Measurements from ENCODE around the gene SMAD7. TPM values are rescaled to one million over a fixed set of nuclear protein-coding genes. Genes with fewer than 3 reads are reported as not detected.

The SMAD7 gene
- total RNA-seq, 1 experiment from 2014 or later, result 12.0 TPM

DNA sequence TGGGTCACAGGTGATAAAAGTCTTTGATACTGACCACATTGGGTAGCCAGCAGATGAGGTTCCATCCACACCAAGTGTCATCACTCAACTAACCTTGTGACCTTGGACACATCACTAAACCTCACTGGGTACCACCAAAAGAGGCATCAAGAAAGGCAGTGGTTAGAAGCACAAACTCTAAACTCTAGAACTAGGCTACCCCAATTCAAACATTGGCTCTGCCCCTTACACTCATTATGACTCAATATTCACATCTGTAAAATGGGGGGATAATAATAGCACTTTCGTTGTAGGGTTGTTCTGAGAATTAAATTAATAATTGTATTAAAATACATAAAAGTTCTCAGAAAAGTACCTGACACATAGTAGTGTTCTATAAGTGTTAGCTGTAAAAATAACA, 15.8 kb upstream of the SMAD7 start:
- ChIA-PET CTCF (no interaction called here), POLR2A (ENCODE audit: low non-redundant PET) (no interaction called here)
- Histone ChIP-seq H3K27me3 (replicated peaks; ENCODE audit: insufficient read depth, low read depth, low read length, poor library complexity) (no peaks in the 10 kb centered on the region), H3K9me3 (ENCODE audit: low read depth, low read length, poor library complexity, severe bottlenecking) (no peaks in the 10 kb centered on the region), H3K4me1 (ENCODE audit: insufficient read depth, low read length, poor library complexity, severe bottlenecking) (peaks cover 10% of the 10 kb centered on the region), H3K27ac (ENCODE audit: low read depth, low read length, poor library complexity, severe bottlenecking) (no peak overlapping the region), H3K4me3 (ENCODE audit: low read depth, low read length, poor library complexity, severe bottlenecking) (no peak overlapping the region), H3K36me3 (ENCODE audit: insufficient read depth, low read length, poor library complexity, severe bottlenecking) (no peaks in the 10 kb centered on the region)
- no TSS peak for BruUV-seq (replicated peaks)
- intact Hi-C loops (cut with micrococcal nuclease; ENCODE audit: unreplicated experiment), result no loop called here
- TF ChIP-seq, protein P1, sequence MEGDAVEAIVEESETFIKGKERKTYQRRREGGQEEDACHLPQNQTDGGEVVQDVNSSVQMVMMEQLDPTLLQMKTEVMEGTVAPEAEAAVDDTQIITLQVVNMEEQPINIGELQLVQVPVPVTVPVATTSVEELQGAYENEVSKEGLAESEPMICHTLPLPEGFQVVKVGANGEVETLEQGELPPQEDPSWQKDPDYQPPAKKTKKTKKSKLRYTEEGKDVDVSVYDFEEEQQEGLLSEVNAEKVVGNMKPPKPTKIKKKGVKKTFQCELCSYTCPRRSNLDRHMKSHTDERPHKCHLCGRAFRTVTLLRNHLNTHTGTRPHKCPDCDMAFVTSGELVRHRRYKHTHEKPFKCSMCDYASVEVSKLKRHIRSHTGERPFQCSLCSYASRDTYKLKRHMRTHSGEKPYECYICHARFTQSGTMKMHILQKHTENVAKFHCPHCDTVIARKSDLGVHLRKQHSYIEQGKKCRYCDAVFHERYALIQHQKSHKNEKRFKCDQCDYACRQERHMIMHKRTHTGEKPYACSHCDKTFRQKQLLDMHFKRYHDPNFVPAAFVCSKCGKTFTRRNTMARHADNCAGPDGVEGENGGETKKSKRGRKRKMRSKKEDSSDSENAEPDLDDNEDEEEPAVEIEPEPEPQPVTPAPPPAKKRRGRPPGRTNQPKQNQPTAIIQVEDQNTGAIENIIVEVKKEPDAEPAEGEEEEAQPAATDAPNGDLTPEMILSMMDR (conservative IDR thresholded peaks at IDR 0.05; ENCODE audit: low read depth, low read length), result no peak
- TF ChIP-seq EZH2 (IDR thresholded peaks at IDR 0.05; ENCODE audit: borderline replicate concordance, low read depth, low read length, poor library complexity, severe bottlenecking), result no peak
- DNase-seq (ENCODE audit: low spot score), result no peak

DNA sequence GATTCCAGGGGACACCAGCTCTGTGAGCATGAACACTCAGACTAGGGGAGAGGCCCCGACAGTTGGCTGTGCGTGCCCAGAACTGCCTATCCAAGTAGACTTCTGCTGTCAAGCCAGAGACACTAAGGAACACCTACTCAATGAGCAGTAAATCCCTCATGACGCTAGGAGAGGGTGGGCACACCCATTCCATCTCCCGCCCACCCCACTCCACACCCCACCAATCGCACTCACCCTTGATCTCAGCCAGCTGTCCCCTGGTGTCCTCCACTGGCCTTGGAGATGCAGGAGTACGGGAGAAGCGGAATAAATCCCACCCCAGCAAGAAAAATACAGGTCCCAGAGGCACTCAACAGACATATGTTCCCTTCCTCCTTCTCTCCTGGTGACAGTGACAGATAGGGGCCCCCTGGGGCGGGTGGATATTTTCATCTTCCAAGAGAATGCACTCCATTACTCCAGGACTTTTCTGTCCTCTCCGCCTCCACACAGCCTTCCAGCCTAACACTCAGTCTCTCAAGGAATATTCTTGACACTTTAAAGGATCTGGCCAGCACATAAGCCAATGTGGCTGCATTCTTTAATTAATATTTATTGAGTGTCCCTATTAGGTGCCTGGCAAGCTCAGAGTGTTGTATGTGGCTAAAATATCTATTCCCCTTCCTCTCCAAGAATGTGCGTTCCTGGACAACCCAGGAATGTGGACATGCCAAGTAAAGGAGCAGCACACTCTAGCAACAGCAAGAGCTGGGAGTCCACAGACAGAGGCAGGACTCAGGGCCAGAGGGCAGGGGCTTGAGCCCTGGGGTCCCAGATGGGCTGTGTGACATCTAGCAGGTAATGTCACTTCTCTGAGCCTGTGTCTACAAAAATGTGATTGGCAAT, 13.1 kb upstream of the SMAD7 start:
- ChIA-PET CTCF (no interaction called here), POLR2A (ENCODE audit: low non-redundant PET) (no interaction called here)
- Histone ChIP-seq H3K4me3 (ENCODE audit: low read depth, low read length, poor library complexity, severe bottlenecking) (no peak overlapping the region), H3K9me3 (ENCODE audit: low read depth, low read length, poor library complexity, severe bottlenecking) (no peaks in the 10 kb centered on the region), H3K4me1 (ENCODE audit: insufficient read depth, low read length, poor library complexity, severe bottlenecking) (peaks cover 22% of the 10 kb centered on the region), H3K36me3 (ENCODE audit: insufficient read depth, low read length, poor library complexity, severe bottlenecking) (no peaks in the 10 kb centered on the region), H3K27me3 (replicated peaks; ENCODE audit: insufficient read depth, low read depth, low read length, poor library complexity) (no peaks in the 10 kb centered on the region), H3K27ac (ENCODE audit: low read depth, low read length, poor library complexity, severe bottlenecking) (no peak overlapping the region)
- TF ChIP-seq EZH2 (IDR thresholded peaks at IDR 0.05; ENCODE audit: borderline replicate concordance, low read depth, low read length, poor library complexity, severe bottlenecking), result no peak
- TF ChIP-seq, protein P1 (conservative IDR thresholded peaks at IDR 0.05; ENCODE audit: low read depth, low read length), result no peak
- BruUV-seq (replicated peaks), result no TSS peak
- no peak for DNase-seq (ENCODE audit: low spot score)
- intact Hi-C loops (cut with micrococcal nuclease; ENCODE audit: unreplicated experiment), result no loop called here

DNA sequence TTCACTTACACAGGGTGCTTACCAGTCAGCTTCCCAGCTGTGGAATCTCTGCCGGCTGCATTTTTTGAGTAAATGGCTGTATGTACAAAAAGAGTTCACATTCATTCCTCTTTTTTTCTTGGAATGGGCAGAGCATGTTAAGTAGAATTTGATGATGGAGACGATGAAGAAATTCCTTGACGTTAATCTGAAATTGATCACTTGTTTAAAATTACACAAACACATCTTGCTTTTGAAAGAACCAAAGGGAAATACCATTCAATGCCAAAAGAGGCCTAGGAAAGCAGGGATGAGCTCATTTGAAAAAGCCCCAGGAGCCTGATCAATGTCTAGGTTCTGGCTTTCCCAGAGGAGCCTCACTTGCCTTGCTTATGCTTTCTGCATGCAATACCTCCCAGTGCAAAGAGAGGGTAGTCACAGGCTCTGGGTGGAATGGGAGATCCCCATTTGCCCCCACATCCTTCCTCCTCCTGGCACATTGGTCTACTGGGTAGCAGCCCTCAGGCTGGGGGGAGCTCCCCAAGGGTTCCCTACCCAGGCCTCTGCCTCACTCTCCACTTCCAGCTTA, 12.3 kb upstream of the SMAD7 start:
- no peak overlapping the region for H3K27ac ChIP-seq (ENCODE audit: low read depth, low read length, poor library complexity, severe bottlenecking)
- intact Hi-C loops (cut with micrococcal nuclease; ENCODE audit: unreplicated experiment), result no loop called here
- TF ChIP-seq, protein P1 (conservative IDR thresholded peaks at IDR 0.05; ENCODE audit: low read depth, low read length), result no peak
- no peak for TF ChIP-seq EZH2 (IDR thresholded peaks at IDR 0.05; ENCODE audit: borderline replicate concordance, low read depth, low read length, poor library complexity, severe bottlenecking)
- H3K27me3 ChIP-seq (replicated peaks; ENCODE audit: insufficient read depth, low read depth, low read length, poor library complexity), result no peaks in the 10 kb centered on the region
- no peak overlapping the region for H3K4me3 ChIP-seq (ENCODE audit: low read depth, low read length, poor library complexity, severe bottlenecking)
- H3K4me1 ChIP-seq (ENCODE audit: insufficient read depth, low read length, poor library complexity, severe bottlenecking), result peaks cover 22% of the 10 kb centered on the region
- ChIA-PET CTCF (no interaction called here), POLR2A (ENCODE audit: low non-redundant PET) (no interaction called here)
- no peak for DNase-seq (ENCODE audit: low spot score)
- no peaks in the 10 kb centered on the region for H3K36me3 ChIP-seq (ENCODE audit: insufficient read depth, low read length, poor library complexity, severe bottlenecking)
- BruUV-seq (replicated peaks), result no TSS peak
- H3K9me3 ChIP-seq (ENCODE audit: low read depth, low read length, poor library complexity, severe bottlenecking), result no peaks in the 10 kb centered on the region

Data from A673 (cell line).